Natural killer cell (primary cell): ENCODE measurements around the gene SH3D19. TPM values are rescaled to one million over a fixed set of nuclear protein-coding genes. Genes with fewer than 3 reads are reported as not detected.

Source experiments
- ATAC-seq, 3 donors: fragments of 150-1000 bp in 2 of 3; fragments of 200-7000 bp in 1 of 3; cut with Tn5 transposase; 1 replicate in 1 of 3; 2 replicates in 2 of 3; pipeline ENCODE4 v1.10.0; 2021; ENCODE audit warnings: mild to moderate bottlenecking in 2 of 3, moderate library complexity in 2 of 3
- DNase-seq, 2 donors: peaks; one replicate each; pipeline versions ENCODE4 v3.0.0 to v3.0.0-alpha.2; 2013 to 2021; ENCODE audit warnings: mixed read lengths in 1 of 2
- H3K27ac ChIP-seq: one replicate; pipeline ENCODE4 v1.5.1; 2013; ENCODE audit warnings: mild to moderate bottlenecking, low read length
- H3K27me3 ChIP-seq: one replicate; pipeline ENCODE4 v1.6.1; 2013; ENCODE audit warnings: low read length; ENCODE audit not compliant: control insufficient read depth, insufficient read depth
- H3K36me3 ChIP-seq: one replicate; pipeline ENCODE4 v1.6.1; 2013; ENCODE audit warnings: low read length; ENCODE audit not compliant: control insufficient read depth, insufficient read depth
- H3K4me1 ChIP-seq: one replicate; pipeline ENCODE4 v1.6.1; 2013; ENCODE audit warnings: low read length; ENCODE audit not compliant: control insufficient read depth, insufficient read depth
- H3K4me3 ChIP-seq: one replicate; pipeline ENCODE4 v1.5.1; 2013; ENCODE audit warnings: low read length
- H3K9me3 ChIP-seq: one replicate; pipeline ENCODE4 v1.6.1; 2013; ENCODE audit warnings: low read length; ENCODE audit not compliant: control insufficient read depth, insufficient read depth
- H3K27ac Mint-ChIP-seq, 2 donors: one replicate each; pipeline ENCODE4 v1.8.0; 2022; ENCODE audit warnings: mild to moderate bottlenecking in 2 of 2, mixed read lengths in 2 of 2, moderate library complexity in 1 of 2
- H3K27me3 Mint-ChIP-seq, 2 donors: one replicate each; pipeline ENCODE4 v1.8.0; 2022; ENCODE audit warnings: low read depth in 2 of 2, mixed read lengths in 2 of 2
- H3K36me3 Mint-ChIP-seq: one replicate; pipeline ENCODE4 v1.8.0; 2022; ENCODE audit warnings: mixed read lengths
- H3K4me1 Mint-ChIP-seq, 2 donors: one replicate each; pipeline ENCODE4 v1.8.0; 2022; ENCODE audit warnings: mixed read lengths in 2 of 2
- H3K4me3 Mint-ChIP-seq: one replicate; pipeline ENCODE4 v1.8.0; 2022; ENCODE audit warnings: mild to moderate bottlenecking, moderate library complexity, mixed read lengths
- H3K9me3 Mint-ChIP-seq, 2 donors: one replicate each; pipeline ENCODE4 v1.8.0; 2022; ENCODE audit warnings: mixed read lengths in 2 of 2
- WGBS: methylation state at CpG from one replicate; pipeline ENCODE4 v1.1.7; 2013; ENCODE audit warnings: missing lambda C conversion rate; ENCODE audit not compliant: insufficient coverage; 5-methylcytosine and 5-hydroxymethylcytosine counted together
- intact Hi-C: fragments of 100-400 bp; cut with micrococcal nuclease; formaldehyde crosslinking; loops from one replicate; pipeline ENCODE4 v1.14.2; 2022
- total RNA-seq, 4 donors: library from RNA; stranded (reverse); fragments of 120-200 nt in 1 of 4; gene quantifications; one replicate each; pipeline versions ENCODE4 v1.2.3 to v1.2.4, GENCODE V29; 2013 to 2022
- TF ChIP-seq, protein P1 (sequence below): fragments of 200-600 bp; IDR thresholded peaks from one replicate; pipeline ENCODE4 v1.8.0; 2022; ENCODE audit warnings: antibody characterized with exemption

SH3D19 gene
- total RNA-seq, 3 donors from 2014 or later (not counting 1 experiment from before 2014, with no cell fraction given): 0.13 TPM; not detected in 2

GRCh38 chr4:151292038-151292437, 33.4 kb downstream of the SH3D19 start:
- Mint-ChIP-seq H3K36me3 (no peaks in the 10 kb centered on the region), H3K27ac (no peak overlapping the region), H3K9me3 (peaks cover 0 to 6% of the 10 kb centered on the region in 2 donors), H3K4me1 (no peaks in the 10 kb centered on the region), H3K4me3 (no peak overlapping the region), H3K27me3 (no peaks in the 10 kb centered on the region)
- WGBS: 91% methylated on average over 2 of the region's 2 CpGs
- intact Hi-C loops: no loop called here
- Histone ChIP-seq H3K27ac (no peak overlapping the region), H3K36me3 (no peaks in the 10 kb centered on the region), H3K9me3 (no peaks in the 10 kb centered on the region), H3K4me1 (no peaks in the 10 kb centered on the region), H3K4me3 (no peak overlapping the region), H3K27me3 (no peaks in the 10 kb centered on the region)
- DNase-seq (no peak), ATAC-seq (no peak)
- TF ChIP-seq, protein P1, sequence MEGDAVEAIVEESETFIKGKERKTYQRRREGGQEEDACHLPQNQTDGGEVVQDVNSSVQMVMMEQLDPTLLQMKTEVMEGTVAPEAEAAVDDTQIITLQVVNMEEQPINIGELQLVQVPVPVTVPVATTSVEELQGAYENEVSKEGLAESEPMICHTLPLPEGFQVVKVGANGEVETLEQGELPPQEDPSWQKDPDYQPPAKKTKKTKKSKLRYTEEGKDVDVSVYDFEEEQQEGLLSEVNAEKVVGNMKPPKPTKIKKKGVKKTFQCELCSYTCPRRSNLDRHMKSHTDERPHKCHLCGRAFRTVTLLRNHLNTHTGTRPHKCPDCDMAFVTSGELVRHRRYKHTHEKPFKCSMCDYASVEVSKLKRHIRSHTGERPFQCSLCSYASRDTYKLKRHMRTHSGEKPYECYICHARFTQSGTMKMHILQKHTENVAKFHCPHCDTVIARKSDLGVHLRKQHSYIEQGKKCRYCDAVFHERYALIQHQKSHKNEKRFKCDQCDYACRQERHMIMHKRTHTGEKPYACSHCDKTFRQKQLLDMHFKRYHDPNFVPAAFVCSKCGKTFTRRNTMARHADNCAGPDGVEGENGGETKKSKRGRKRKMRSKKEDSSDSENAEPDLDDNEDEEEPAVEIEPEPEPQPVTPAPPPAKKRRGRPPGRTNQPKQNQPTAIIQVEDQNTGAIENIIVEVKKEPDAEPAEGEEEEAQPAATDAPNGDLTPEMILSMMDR: no peak

DNA sequence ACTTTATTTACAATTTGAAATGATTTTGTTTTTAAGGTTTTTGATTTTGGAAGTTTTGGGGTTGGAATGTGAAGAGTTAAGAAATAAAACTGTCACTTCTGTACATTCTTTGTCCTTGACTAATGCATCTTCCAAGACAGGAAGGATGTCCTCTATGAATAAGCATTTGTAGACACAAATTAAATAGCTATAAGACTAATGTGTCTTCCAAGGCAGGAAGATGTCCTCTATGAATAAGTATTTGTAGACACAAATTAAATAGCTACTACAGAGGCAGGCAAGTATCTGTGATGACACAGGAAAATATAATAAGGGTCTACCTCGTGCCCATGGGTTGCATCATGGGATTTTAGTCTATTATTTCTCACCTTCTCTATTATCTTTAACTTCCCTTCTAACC, 33.9 kb downstream of the SH3D19 start:
- no peak for DNase-seq
- Mint-ChIP-seq H3K27me3 (no peaks in the 10 kb centered on the region), H3K4me1 (no peaks in the 10 kb centered on the region), H3K27ac (no peak overlapping the region), H3K4me3 (no peak overlapping the region), H3K36me3 (no peaks in the 10 kb centered on the region), H3K9me3 (peaks cover 0 to 6% of the 10 kb centered on the region in 2 donors)
- H3K27ac ChIP-seq: no peak overlapping the region
- TF ChIP-seq, protein P1: no peak
- no peaks in the 10 kb centered on the region for H3K27me3 ChIP-seq
- H3K4me3 ChIP-seq: no peak overlapping the region
- intact Hi-C loops: no loop called here
- no peaks in the 10 kb centered on the region for H3K36me3 ChIP-seq
- ATAC-seq: no peak
- H3K9me3 ChIP-seq: no peaks in the 10 kb centered on the region
- WGBS: 50% methylated on average over 1 of the region's 1 CpG
- no peaks in the 10 kb centered on the region for H3K4me1 ChIP-seq

DNA sequence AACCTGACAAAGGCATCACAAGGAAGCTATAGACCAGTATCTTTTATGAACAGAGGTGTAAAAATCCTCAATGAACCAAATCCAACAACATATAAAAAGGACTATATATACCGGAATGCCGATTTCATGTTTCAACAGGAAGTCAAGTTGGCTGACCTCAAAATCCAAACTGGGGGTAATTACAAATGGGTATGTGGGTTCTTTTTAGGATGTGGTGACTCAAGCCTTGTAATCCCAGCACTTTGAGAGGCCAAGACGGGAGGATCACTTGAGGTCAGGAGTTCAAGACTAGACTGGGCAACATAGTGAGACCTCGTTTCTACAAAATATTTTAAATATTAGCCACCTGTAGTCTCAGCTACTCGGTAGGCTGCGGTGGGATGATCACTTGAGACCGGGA, 38.0 kb downstream of the SH3D19 start:
- H3K9me3 ChIP-seq: no peaks in the 10 kb centered on the region
- Mint-ChIP-seq H3K27ac (no peak overlapping the region), H3K4me3 (no peak overlapping the region), H3K4me1 (no peaks in the 10 kb centered on the region), H3K27me3 (no peaks in the 10 kb centered on the region), H3K36me3 (no peaks in the 10 kb centered on the region), H3K9me3 (peaks cover 2 to 4% of the 10 kb centered on the region in 2 donors)
- ATAC-seq (no peak), DNase-seq (no peak)
- no peaks in the 10 kb centered on the region for H3K27me3 ChIP-seq
- TF ChIP-seq, protein P1: no peak
- no peaks in the 10 kb centered on the region for H3K36me3 ChIP-seq
- no peak overlapping the region for H3K27ac ChIP-seq
- H3K4me3 ChIP-seq: no peak overlapping the region
- H3K4me1 ChIP-seq: no peaks in the 10 kb centered on the region
- 96% methylated on average over 7 of the region's 7 CpGs for WGBS
- intact Hi-C loops: no loop called here

DNA sequence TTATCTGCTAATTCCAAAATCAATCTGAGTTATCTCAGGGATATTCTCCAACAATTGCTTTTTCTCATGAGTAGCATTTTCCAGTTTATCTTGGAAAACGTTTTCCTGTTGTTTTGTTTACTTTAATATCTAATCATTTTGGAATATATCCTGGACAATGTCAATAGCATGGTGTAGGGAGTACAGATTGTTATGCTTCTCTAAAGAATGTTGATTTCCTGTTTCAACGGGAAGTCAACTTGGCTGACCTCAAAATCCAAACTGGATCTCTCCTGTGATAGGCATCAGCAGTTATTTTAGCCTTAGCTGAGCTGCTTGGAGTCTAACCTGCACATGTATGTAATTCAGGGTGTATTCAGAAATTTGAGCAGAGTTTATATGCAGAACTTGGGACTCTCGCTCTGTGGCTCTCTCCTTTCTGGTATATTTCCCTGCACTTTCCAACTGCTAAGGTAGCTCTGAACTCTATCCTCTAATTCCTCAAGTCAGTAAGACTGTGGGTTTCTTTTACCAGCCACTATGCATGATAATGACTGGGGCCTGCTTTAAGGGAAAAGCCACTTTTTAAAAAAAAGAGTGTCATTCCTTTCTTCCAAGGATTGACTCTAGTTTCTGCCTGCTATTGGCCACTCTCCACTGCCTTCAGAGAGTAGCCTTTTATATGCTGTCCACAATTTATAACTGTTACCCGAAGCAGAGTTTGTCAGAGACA, 40.7 kb downstream of the SH3D19 start:
- no peak for ATAC-seq
- H3K27me3 Mint-ChIP-seq: no peaks in the 10 kb centered on the region

More for the DNA sequence above, 40.7 kb downstream of the SH3D19 start:
- Histone ChIP-seq H3K36me3 (no peaks in the 10 kb centered on the region), H3K27me3 (no peaks in the 10 kb centered on the region), H3K27ac (no peak overlapping the region), H3K4me3 (no peak overlapping the region), H3K9me3 (no peaks in the 10 kb centered on the region), H3K4me1 (no peaks in the 10 kb centered on the region)
- no peaks in the 10 kb centered on the region for H3K4me1 Mint-ChIP-seq
- no peak overlapping the region for H3K4me3 Mint-ChIP-seq
- no peaks in the 10 kb centered on the region for H3K36me3 Mint-ChIP-seq
- peaks cover 0 to 2% of the 10 kb centered on the region in 2 donors for H3K9me3 Mint-ChIP-seq
- WGBS: 70% methylated on average over 3 of the region's 4 CpGs
- TF ChIP-seq, protein P1: no peak
- DNase-seq: no peak
- H3K27ac Mint-ChIP-seq: no peak overlapping the region
- intact Hi-C loops: no loop called here
